Breast epithelium (tissue), 3 donors: ENCODE results near the gene NTSR2.

Experiments
- CTCF ChIP-seq, 3 donors: fragments of 450-650 bp; IDR thresholded peaks; one replicate each; pipeline ENCODE4 v1.5.1; 2016 to 2017; ENCODE audit warnings: antibody characterized with exemption in 3 of 3, mild to moderate bottlenecking in 3 of 3, moderate library complexity in 3 of 3
- POLR2A ChIP-seq: fragments of 450-650 bp; IDR thresholded peaks from one replicate; pipeline ENCODE4 v1.6.1; 2016; ENCODE audit warnings: antibody characterized with exemption, mild to moderate bottlenecking, moderate library complexity
- POLR2AphosphoS5 ChIP-seq, 3 donors: sonication (generic); formaldehyde crosslinking; IDR thresholded peaks; one replicate each; pipeline ENCODE4 v1.6.1; 2017; ENCODE audit warnings: antibody characterized with exemption in 3 of 3

DNA sequence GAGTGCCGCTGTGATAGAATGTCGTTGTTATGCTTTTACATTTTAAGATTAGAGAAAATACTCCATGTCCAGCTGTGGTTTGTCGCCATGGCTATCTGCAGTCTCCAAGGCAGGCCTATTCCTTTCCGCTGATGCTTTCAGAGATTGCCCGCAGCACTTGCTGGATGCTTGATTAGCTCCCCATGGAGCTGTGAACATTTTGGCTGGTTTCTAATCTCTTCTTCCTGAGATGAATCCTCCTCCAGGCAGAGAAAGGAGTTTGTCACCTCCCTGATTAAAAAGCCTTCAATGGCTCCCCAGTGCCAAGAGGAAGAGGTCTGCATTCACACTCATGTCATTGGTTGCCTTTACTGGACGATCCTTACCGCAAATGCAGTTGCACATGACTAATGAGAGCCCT lies 43.8 kb upstream of the NTSR2 start:
- TF ChIP-seq POLR2AphosphoS5 (IDR thresholded peaks at IDR 0.05) (no peak), CTCF (IDR thresholded peaks at IDR 0.05) (no peak), POLR2A (no peak)
